Measurements from ENCODE around the gene HES5. TPM values are rescaled to one million over a fixed set of nuclear protein-coding genes. Genes with fewer than 3 reads are reported as not detected.

HES5 gene
- total and polyA plus RNA-seq, 10 of the 15 experiments (the other 5 are each of a cell fraction or from before 2014, with no cell fraction given): 0.12 to 0.15 TPM; not detected in 8

DNA sequence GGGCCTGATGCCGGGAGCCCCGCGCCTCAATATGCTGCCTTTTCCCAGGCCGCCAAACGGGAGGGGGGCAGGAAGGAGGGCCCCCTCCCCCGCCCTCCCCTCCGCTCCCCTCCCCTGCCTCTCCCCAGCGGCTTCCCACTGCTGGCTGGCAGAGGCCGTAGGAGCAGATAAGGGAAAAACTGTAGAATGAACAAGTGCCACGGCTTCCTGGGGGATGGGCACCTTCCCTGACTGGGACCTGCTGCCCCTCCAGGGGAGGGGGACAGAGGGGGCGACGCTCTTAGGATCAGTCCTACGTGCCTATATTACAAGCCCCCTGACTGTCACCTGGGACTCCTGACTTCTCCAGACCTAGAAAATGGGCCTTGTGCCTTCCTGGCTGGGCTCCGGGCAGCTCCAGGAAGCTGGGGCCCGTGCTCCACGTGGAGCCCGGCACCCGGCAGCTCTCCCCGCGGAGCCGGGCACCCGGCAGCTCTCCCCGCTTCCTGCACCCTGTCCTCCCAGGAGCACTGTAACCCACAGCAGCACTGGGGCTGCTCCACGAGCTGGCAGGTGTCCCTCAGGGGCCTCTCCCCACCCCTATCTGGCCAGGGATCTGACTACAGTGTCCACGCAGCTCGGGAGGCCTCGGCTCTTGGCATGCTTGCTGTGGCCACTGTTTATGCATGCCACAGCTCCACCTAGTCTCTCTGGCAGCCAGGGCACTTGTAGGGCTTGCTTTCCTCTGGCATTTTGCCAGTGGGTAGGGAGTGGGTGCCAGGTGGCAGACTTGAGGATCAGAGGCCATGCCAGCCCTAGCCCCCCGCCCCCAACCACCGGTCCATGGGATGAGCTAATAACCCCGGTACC lies 674 bp upstream of the HES5 start (continued):
- TF ChIP-seq BHLHE40 (IDR thresholded peaks at IDR 0.05; ENCODE audit: borderline replicate concordance in 1 of 2, low read depth in 2 of 2, low read length in 1 of 2) (no peak), WRNIP1 (IDR thresholded peaks at IDR 0.05; ENCODE audit: borderline replicate concordance, low read depth, low read length) (no peak), NR2C2 (IDR thresholded peaks at IDR 0.05; ENCODE audit: borderline replicate concordance, control insufficient read depth, insufficient read length, low read depth) (no peak)

DNA sequence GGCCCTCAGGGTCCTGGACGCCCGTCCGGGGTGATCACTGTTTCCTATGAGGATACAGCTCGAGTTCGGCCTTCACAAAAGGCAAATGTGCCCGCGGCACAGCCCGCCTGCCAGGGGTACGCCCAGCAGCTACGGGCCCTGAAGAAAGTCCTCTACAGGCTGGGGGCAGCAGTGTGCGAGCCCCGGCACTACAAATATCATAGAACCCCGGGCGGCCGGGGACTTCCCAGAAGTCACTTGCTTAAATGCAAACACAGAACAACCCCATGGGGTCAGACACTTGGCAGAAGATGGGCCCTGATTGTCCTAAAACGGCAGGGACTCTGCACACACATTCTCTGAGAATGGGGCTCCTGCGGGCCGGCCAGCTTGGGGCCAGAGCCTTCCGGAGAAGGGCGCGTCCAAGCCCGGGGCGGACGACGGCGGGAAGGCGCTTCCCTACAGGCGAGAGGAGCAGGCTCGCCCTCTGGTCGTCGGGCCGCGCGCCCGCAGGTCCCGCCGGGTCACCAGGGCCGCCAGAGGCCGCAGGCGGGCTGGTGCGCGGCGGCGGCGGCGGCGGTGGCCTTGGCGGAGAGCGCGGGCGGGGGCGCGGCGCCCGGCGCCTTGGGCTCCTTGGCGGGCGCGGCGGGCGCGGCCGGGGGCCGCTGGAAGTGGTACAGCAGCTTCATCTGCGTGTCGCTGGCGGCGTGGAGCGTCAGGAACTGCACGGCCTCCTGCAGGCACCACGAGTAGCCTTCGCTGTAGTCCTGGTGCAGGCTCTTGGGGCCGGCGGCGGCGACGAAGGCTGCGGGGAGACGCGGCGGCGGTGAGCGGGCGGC lies 888 bp downstream of the HES5 start:
- CTCF ChIA-PET: interaction anchor here (1.5 kb wide), 1 partner anchor 114 kb away, joined by 5 read pairs; no protein-coding TSS in a partner anchor
- POLR2A ChIA-PET: interaction anchor here (0.9 to 1.8 kb wide), 3 partner anchors 15 to 18 kb away, joined by 3 to 5 read pairs (median 4); no protein-coding TSS in a partner anchor
- FAIRE-seq (no peak), DNase-seq (ENCODE audit: low read depth, low spot score) (no peak), ATAC-seq (peak; percentile 19)
- under 1% methylated on average over 27 of the region's 84 CpGs for WGBS (ENCODE audit: insufficient coverage, insufficient replicate concordance, low lambda C conversion rate, missing lambda C conversion rate)
- H3K4me1 ChIP-seq (ENCODE audit: control insufficient read depth, insufficient read depth, low read length): peaks cover 24% of the 10 kb centered on the region
- intact Hi-C loops (cut with micrococcal nuclease; ENCODE audit: unreplicated experiment): no loop called here
- H3K4me3 ChIP-seq: peak overlapping the region; percentile 5; the same call in 1 of the 2 replicates
- peak overlapping the region; percentile 53 for H3K4me2 ChIP-seq (ENCODE audit: control insufficient read depth, insufficient read depth)
- no TSS peak for BruUV-seq (replicated peaks)
- H3K27me3 ChIP-seq (replicated peaks in 1 of 2; ENCODE audit: control insufficient read depth in 2 of 2, insufficient read depth in 2 of 2, low read length in 1 of 2): peaks cover 6 to 19% of the 10 kb centered on the region in 2 experiments
- H2AFZ ChIP-seq (ENCODE audit: control insufficient read depth, low read depth, low read length): peak overlapping the region; percentile 44; the same call in 1 of the 2 replicates
- SMC1A ChIA-PET (ENCODE audit: uncharacterized antibody, unreplicated experiment): no interaction called here
- RAD21 ChIA-PET (ENCODE audit: unreplicated experiment): interaction anchor here (5.9 kb wide), 1 partner anchor 18 kb away, joined by 86 read pairs; no protein-coding TSS in a partner anchor
- no peaks in the 10 kb centered on the region for H3K36me3 ChIP-seq (ENCODE audit: control insufficient read depth in 2 of 2, insufficient read depth in 2 of 2, low read length in 1 of 2)
- peaks cover 1% of the 10 kb centered on the region; the same call in 1 of the 2 replicates for H4K20me1 ChIP-seq (ENCODE audit: control insufficient read depth, insufficient read depth)
- H3K9ac ChIP-seq (ENCODE audit: control insufficient read depth, insufficient read depth, low read length): no peak overlapping the region
- peaks cover 18% of the 10 kb centered on the region for H3K79me2 ChIP-seq (ENCODE audit: control insufficient read depth, insufficient read depth, low read length)
- TF ChIP-seq, protein P1, sequence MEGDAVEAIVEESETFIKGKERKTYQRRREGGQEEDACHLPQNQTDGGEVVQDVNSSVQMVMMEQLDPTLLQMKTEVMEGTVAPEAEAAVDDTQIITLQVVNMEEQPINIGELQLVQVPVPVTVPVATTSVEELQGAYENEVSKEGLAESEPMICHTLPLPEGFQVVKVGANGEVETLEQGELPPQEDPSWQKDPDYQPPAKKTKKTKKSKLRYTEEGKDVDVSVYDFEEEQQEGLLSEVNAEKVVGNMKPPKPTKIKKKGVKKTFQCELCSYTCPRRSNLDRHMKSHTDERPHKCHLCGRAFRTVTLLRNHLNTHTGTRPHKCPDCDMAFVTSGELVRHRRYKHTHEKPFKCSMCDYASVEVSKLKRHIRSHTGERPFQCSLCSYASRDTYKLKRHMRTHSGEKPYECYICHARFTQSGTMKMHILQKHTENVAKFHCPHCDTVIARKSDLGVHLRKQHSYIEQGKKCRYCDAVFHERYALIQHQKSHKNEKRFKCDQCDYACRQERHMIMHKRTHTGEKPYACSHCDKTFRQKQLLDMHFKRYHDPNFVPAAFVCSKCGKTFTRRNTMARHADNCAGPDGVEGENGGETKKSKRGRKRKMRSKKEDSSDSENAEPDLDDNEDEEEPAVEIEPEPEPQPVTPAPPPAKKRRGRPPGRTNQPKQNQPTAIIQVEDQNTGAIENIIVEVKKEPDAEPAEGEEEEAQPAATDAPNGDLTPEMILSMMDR (IDR thresholded peaks at IDR 0.05 in 2 of 3, conservative IDR thresholded peaks at IDR 0.05 in 1 of 3; ENCODE audit: control insufficient read depth in 2 of 3, extremely low read depth in 1 of 3, insufficient read depth in 1 of 3, low read depth in 3 of 3, low read length in 3 of 3): peak in 1 of 3 experiments; percentile 36; a peak in 2 of 6 replicates
- TF ChIP-seq SMARCA5 (IDR thresholded peaks at IDR 0.05): no peak
- TF ChIP-seq NR2F1 (conservative IDR thresholded peaks at IDR 0.05): peak; percentile 65
- in situ Hi-C loops (cut with MboI): loop anchor here (10.0 kb wide), 1 partner anchor 324 kb away; no protein-coding TSS in a partner anchor
- no peaks in the 10 kb centered on the region for H3K9me3 ChIP-seq (replicated peaks; ENCODE audit: control insufficient read depth, insufficient read depth, low read length)
- no peak overlapping the region for H3K27ac ChIP-seq (ENCODE audit: control insufficient read depth, insufficient read depth)
